Hepatocyte (in vitro differentiated cells): Measurements from ENCODE around the gene GPM6B.

Source experiments
- EZH2 ChIP-seq: fragments of 200-600 bp; sonication (generic); IDR thresholded peaks from 2 replicates; pipeline ENCODE4 v1.6.1; 2016; ENCODE audit warnings: antibody characterized with exemption, mild to moderate bottlenecking, borderline replicate concordance
- EZH2phosphoT487 ChIP-seq: fragments of 200-600 bp; sonication (generic); IDR thresholded peaks from one replicate; pipeline ENCODE4 v1.6.1; 2018; ENCODE audit warnings: antibody characterized with exemption, mild to moderate bottlenecking, low read depth, moderate library complexity; ENCODE audit not compliant: unreplicated experiment, severe bottlenecking
- TF ChIP-seq, protein P1 (sequence below): fragments of 200-600 bp; sonication (generic); IDR thresholded peaks from 2 replicates; pipeline ENCODE4 v1.5.1; 2016; ENCODE audit warnings: antibody characterized with exemption, mild to moderate bottlenecking; ENCODE audit not compliant: poor library complexity

DNA sequence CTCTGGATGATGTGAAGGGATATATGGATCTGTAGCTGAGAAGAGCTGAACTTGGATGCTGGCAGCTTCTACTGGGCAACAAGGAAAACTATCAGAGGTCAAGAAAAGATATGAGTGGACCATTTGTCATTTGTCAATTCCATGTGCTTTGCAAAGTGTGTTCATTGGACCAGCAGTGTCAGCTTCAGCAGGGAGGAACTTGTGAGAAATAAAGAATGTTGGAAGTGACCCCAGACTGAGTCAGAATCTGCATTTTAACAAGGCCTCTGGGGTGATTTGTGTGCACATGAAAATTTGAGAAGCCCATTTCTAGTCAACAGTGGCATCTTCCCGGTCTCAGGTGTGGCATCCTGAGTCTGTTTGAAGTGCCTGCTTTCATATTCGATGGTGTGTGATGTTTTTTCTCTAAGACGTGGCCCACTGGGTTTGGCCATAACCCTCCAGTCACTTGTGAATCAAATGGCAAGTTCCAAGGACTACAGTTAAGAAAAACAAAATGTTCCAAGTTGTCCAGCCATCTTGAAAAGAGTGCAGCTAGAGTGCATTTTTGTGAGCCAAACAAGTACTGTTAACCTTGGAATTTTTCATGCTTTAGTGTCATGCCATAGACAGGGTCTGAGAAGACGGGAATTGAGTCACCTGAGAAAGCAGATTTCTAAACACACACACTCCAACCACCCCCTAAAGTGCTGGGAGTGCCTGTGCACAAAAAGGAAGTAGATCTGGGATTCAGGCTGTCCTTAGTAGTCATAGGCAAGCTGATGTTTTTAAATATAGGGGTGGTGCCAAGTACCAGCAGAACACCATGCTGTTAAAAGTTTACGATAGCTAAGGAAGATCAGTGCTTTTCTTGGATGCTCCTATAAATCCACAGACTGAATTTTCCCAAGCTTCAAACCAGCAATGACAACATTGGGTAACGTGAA lies 26.4 kb downstream of the GPM6B start:
- TF ChIP-seq, protein P1, sequence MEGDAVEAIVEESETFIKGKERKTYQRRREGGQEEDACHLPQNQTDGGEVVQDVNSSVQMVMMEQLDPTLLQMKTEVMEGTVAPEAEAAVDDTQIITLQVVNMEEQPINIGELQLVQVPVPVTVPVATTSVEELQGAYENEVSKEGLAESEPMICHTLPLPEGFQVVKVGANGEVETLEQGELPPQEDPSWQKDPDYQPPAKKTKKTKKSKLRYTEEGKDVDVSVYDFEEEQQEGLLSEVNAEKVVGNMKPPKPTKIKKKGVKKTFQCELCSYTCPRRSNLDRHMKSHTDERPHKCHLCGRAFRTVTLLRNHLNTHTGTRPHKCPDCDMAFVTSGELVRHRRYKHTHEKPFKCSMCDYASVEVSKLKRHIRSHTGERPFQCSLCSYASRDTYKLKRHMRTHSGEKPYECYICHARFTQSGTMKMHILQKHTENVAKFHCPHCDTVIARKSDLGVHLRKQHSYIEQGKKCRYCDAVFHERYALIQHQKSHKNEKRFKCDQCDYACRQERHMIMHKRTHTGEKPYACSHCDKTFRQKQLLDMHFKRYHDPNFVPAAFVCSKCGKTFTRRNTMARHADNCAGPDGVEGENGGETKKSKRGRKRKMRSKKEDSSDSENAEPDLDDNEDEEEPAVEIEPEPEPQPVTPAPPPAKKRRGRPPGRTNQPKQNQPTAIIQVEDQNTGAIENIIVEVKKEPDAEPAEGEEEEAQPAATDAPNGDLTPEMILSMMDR, result no peak
- TF ChIP-seq EZH2 (no peak), EZH2phosphoT487 (no peak)
